Natural killer cell (primary cell): ENCODE measurements around the gene CEP104. TPM values are rescaled to one million over a fixed set of nuclear protein-coding genes. Genes with fewer than 3 reads are reported as not detected.

Experiments
- ATAC-seq, 3 donors: fragments of 150-1000 bp in 2 of 3; fragments of 200-7000 bp in 1 of 3; cut with Tn5 transposase; 1 replicate in 1 of 3; 2 replicates in 2 of 3; pipeline ENCODE4 v1.10.0; 2021; ENCODE audit warnings: mild to moderate bottlenecking in 2 of 3, moderate library complexity in 2 of 3
- DNase-seq, 2 donors: peaks; one replicate each; pipeline versions ENCODE4 v3.0.0 to v3.0.0-alpha.2; 2013 to 2021; ENCODE audit warnings: mixed read lengths in 1 of 2
- H3K27ac ChIP-seq: one replicate; pipeline ENCODE4 v1.5.1; 2013; ENCODE audit warnings: mild to moderate bottlenecking, low read length
- H3K27me3 ChIP-seq: one replicate; pipeline ENCODE4 v1.6.1; 2013; ENCODE audit warnings: low read length; ENCODE audit not compliant: control insufficient read depth, insufficient read depth
- H3K36me3 ChIP-seq: one replicate; pipeline ENCODE4 v1.6.1; 2013; ENCODE audit warnings: low read length; ENCODE audit not compliant: control insufficient read depth, insufficient read depth
- H3K4me1 ChIP-seq: one replicate; pipeline ENCODE4 v1.6.1; 2013; ENCODE audit warnings: low read length; ENCODE audit not compliant: control insufficient read depth, insufficient read depth
- H3K4me3 ChIP-seq: one replicate; pipeline ENCODE4 v1.5.1; 2013; ENCODE audit warnings: low read length
- H3K9me3 ChIP-seq: one replicate; pipeline ENCODE4 v1.6.1; 2013; ENCODE audit warnings: low read length; ENCODE audit not compliant: control insufficient read depth, insufficient read depth
- H3K27ac Mint-ChIP-seq, 2 donors: one replicate each; pipeline ENCODE4 v1.8.0; 2022; ENCODE audit warnings: mild to moderate bottlenecking in 2 of 2, mixed read lengths in 2 of 2, moderate library complexity in 1 of 2
- H3K27me3 Mint-ChIP-seq, 2 donors: one replicate each; pipeline ENCODE4 v1.8.0; 2022; ENCODE audit warnings: low read depth in 2 of 2, mixed read lengths in 2 of 2
- H3K36me3 Mint-ChIP-seq: one replicate; pipeline ENCODE4 v1.8.0; 2022; ENCODE audit warnings: mixed read lengths
- H3K4me1 Mint-ChIP-seq, 2 donors: one replicate each; pipeline ENCODE4 v1.8.0; 2022; ENCODE audit warnings: mixed read lengths in 2 of 2
- H3K4me3 Mint-ChIP-seq: one replicate; pipeline ENCODE4 v1.8.0; 2022; ENCODE audit warnings: mild to moderate bottlenecking, moderate library complexity, mixed read lengths
- H3K9me3 Mint-ChIP-seq, 2 donors: one replicate each; pipeline ENCODE4 v1.8.0; 2022; ENCODE audit warnings: mixed read lengths in 2 of 2
- CTCF ChIP-seq: fragments of 200-600 bp; IDR thresholded peaks from one replicate; pipeline ENCODE4 v1.8.0; 2022; ENCODE audit warnings: antibody characterized with exemption
- WGBS: methylation state at CpG from one replicate; pipeline ENCODE4 v1.1.7; 2013; ENCODE audit warnings: missing lambda C conversion rate; ENCODE audit not compliant: insufficient coverage; 5-methylcytosine and 5-hydroxymethylcytosine counted together
- intact Hi-C: fragments of 100-400 bp; cut with micrococcal nuclease; formaldehyde crosslinking; loops from one replicate; pipeline ENCODE4 v1.14.2; 2022
- total RNA-seq, 4 donors: library from RNA; stranded (reverse); fragments of 120-200 nt in 1 of 4; gene quantifications; one replicate each; pipeline versions ENCODE4 v1.2.3 to v1.2.4, GENCODE V29; 2013 to 2022

CEP104 gene
- total RNA-seq, 3 donors from 2014 or later (not counting 1 experiment from before 2014, with no cell fraction given), result 37.1 to 60.2 (median 51.8) TPM

DNA sequence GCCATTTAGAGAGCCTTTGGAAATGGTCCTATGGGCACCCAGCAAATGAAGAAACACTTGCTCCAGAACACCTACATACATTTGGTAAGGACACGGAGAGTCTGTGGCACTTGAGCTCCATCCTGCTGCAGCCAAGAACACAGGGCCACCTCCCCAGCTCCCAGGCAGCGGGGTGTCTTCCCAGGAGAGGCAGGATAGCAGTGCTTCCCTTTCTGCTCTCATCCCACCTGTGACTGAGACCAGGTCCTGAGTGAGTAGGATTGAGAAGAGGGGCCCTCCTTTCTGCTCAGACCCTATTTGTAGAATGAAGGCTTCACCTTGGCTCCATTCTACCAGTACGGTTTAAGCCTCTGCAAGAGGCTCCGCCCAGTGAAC, 38.9 kb upstream of the CEP104 start:
- Histone ChIP-seq H3K27me3 (no peaks in the 10 kb centered on the region), H3K36me3 (peaks cover 2% of the 10 kb centered on the region), H3K27ac (no peak overlapping the region), H3K4me3 (no peak overlapping the region), H3K4me1 (peaks cover 18% of the 10 kb centered on the region), H3K9me3 (peaks cover 8% of the 10 kb centered on the region)
- 95% methylated on average over 4 of the region's 4 CpGs for WGBS
- H3K36me3 Mint-ChIP-seq, result no peaks in the 10 kb centered on the region
- H3K4me1 Mint-ChIP-seq, result peaks cover 27 to 35% of the 10 kb centered on the region in 2 donors
- TF ChIP-seq CTCF, result no peak
- H3K4me3 Mint-ChIP-seq, result no peak overlapping the region
- DNase-seq (no peak), ATAC-seq (no peak)
- intact Hi-C loops, result no loop called here
- H3K27ac Mint-ChIP-seq, result peak overlapping the region; percentile 48 to 57
- H3K9me3 Mint-ChIP-seq, result peaks cover 2 to 4% of the 10 kb centered on the region in 2 donors
- no peaks in the 10 kb centered on the region for H3K27me3 Mint-ChIP-seq

GRCh38 chr1:3895279-3895950, 38.4 kb upstream of the CEP104 start:
- no peak for TF ChIP-seq CTCF
- no peak overlapping the region for H3K4me3 ChIP-seq
- peak overlapping the region; percentile 48 to 57 for H3K27ac Mint-ChIP-seq
- H3K36me3 ChIP-seq, result peaks cover 6% of the 10 kb centered on the region
- no peak for DNase-seq
- ATAC-seq, result no peak
- no peak overlapping the region for H3K4me3 Mint-ChIP-seq
- H3K4me1 Mint-ChIP-seq, result peaks cover 33 to 37% of the 10 kb centered on the region in 2 donors
- H3K9me3 ChIP-seq, result peaks cover 8% of the 10 kb centered on the region
- intact Hi-C loops, result no loop called here
- H3K27ac ChIP-seq, result no peak overlapping the region
- 95% methylated on average over 13 of the region's 13 CpGs for WGBS
- H3K36me3 Mint-ChIP-seq, result no peaks in the 10 kb centered on the region
- H3K9me3 Mint-ChIP-seq, result peaks cover 2 to 4% of the 10 kb centered on the region in 2 donors
- peaks cover 23% of the 10 kb centered on the region for H3K4me1 ChIP-seq
- no peaks in the 10 kb centered on the region for H3K27me3 Mint-ChIP-seq
- no peaks in the 10 kb centered on the region for H3K27me3 ChIP-seq

DNA sequence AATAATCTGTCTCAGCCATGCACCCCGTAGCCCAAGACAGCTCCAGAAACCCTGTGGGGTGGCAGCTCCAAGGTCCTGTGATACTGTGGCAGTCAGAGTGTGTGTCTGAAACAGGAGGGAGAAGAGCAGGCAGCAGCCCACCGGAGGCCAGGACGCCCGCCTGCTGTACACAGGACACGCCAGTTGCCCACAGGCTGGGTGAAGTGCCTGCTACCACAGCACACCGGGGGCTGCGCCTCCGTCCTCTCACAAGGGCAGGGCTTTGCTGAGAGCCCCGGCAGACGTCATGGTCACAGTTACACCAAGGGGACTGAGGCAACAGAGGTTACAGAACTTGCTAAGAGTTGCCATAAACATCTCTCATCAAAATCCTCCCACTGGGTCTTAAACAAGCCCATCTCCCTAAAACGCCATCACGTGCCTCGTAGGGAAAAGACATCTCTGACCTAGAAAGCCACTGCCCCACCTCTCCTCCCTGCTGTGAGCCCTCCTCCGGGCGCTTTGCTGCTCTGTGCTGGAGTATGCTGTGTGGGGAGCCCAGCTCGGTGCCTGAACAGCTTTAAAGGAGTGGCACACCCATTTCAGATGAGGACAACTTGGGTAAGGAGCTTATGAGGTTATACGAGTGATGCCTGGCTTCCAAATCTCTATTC, 37.7 kb upstream of the CEP104 start:
- H3K9me3 ChIP-seq, result peaks cover 8% of the 10 kb centered on the region
- no peak for TF ChIP-seq CTCF
- no peaks in the 10 kb centered on the region for H3K27me3 Mint-ChIP-seq
- peaks cover 37 to 39% of the 10 kb centered on the region in 2 donors for H3K4me1 Mint-ChIP-seq
- H3K27me3 ChIP-seq, result no peaks in the 10 kb centered on the region
- intact Hi-C loops, result no loop called here
- no peak overlapping the region for H3K4me3 ChIP-seq
- H3K36me3 ChIP-seq, result peaks cover 9% of the 10 kb centered on the region
- H3K4me1 ChIP-seq, result peaks cover 28% of the 10 kb centered on the region
- no peak overlapping the region for H3K27ac ChIP-seq
- no peaks in the 10 kb centered on the region for H3K36me3 Mint-ChIP-seq
- WGBS, result 96% methylated on average over 15 of the region's 17 CpGs
- no peak for ATAC-seq
- H3K9me3 Mint-ChIP-seq, result peaks cover 2 to 4% of the 10 kb centered on the region in 2 donors
- H3K4me3 Mint-ChIP-seq, result no peak overlapping the region
- H3K27ac Mint-ChIP-seq, result peak overlapping the region in 1 of 2 donors; percentile 18
- DNase-seq, result no peak
